Activated effector memory CD4-positive, alpha-beta T cell treated with anti-CD3 and anti-CD28 coated beads, Interleukin-2, amount 50 U/mL, for 16 hours (primary cell): ENCODE measurements around the gene GPT2.

Experiments
- DNase-seq: peaks from one replicate; pipeline ENCODE4 v3.0.0-alpha.2; 2020

GPT2 gene

GRCh38 chr16:46926470-46927225 lies 42.5 kb downstream of the GPT2 start:
- no peak for DNase-seq

- no peak for DNase-seq
These were observed 43.1 kb downstream of the GPT2 start for GRCh38 chr16:46927273-46927672.

GRCh38 chr16:46928811-46929210 lies 44.6 kb downstream of the GPT2 start:
- no peak for DNase-seq

GRCh38 chr16:46929378-46930332 lies 45.5 kb downstream of the GPT2 start:
- peak; percentile 89 for DNase-seq

GRCh38 chr16:46930861-46931260 lies 46.7 kb downstream of the GPT2 start:
- DNase-seq = no peak

DNA sequence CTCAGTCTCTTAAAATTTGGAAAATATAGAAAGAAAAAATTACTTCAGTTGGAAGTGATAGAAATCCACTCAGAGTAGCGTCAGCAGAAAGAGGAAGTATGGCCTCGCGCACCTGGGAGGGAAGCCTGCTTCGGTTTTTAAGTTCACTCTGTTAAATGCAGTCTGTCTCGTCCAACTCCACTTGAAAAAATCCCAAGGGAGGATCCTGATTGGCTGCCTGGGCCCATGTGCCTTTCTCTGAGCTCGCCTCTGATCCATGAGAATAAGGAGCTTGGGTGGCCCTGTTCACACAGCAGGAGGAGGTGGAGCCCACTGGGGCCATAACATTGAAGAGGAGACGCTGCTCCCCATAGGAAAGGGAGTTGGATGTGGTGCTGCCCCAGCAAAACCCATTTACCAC lies 48.6 kb downstream of the GPT2 start:
- no peak for DNase-seq

DNA sequence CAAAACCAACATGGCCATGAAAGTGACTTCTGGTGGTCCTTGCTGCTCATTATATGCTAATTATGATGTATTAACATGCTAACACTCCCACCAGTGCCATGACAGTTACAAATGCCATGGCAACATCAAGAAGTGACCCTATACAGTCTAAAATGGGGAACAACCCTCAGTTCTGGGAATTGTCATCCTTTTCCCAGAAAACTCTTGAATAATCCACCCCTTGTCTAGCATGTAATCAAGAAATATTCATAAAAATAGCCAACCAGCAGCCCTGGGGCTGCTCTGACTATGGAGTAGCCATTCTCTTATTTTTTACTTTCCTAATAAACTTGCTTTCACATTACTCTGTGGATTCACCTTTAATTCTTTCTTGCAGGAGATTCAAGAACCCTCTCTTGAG lies 53.4 kb downstream of the GPT2 start:
- no peak for DNase-seq

GRCh38 chr16:46944713-46945112 lies 60.6 kb downstream of the GPT2 start:
- peak; percentile 34 for DNase-seq

DNA sequence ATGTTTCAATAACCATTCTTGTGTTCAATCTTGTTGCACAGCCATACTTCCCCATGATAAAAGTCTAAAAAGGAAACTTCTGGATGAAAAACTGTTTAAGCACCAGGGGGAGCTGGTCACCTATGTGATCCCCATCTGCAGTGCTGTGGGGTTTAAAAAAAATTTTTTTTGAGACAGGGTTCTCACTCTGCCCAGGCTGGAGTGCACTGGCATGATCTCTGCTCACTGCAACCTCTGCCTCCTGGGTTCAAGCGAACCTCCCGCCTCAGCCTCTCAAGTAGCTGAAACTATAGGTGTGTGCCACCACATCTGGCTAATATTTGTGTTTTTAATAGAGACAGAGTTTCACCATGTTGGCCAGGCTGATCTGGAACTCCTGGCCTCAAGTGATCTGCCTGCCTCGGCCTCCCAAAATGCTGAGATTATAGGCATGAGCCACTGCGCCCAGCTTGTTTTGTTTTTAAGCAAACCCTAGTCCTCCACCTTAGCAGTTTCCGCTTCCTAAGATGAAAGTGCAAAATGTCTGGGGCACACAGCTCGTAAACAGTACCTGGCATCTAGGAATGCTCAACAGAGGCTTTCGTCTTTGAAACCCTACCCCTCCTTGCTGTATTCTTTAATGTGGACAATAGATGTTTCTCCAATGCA lies 63.9 kb downstream of the GPT2 start:
- DNase-seq = peak; percentile 69

DNA sequence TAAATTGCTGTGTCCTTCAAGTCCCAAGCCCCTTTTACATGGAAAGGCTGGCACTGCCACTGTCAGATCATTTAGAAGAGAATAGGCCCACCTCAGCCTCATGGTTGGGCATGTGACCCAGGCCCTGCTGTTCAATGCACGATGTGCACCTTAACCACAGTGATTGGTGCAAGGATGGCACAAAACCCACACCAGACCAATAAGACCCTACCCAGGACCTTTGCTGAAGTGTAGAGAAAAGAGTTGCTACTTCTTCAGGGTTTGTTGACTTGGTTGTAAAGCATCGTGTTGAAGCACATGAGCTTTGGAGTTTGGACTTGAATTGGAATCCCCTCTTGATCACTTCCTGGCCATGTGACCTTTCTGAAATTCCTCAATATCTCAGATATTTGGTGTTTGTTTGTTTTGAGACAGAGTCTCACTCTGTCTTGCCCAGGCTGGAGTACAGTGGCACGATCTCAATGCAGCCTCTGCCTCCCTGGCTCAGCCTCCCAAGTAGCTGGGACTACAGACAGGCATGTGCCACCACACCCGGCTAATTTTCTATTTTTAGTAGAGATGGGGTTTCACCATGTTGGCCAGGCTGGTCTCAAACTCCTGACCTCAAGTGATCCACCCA lies 64.5 kb downstream of the GPT2 start:
- peak; percentile 56 for DNase-seq

DNA sequence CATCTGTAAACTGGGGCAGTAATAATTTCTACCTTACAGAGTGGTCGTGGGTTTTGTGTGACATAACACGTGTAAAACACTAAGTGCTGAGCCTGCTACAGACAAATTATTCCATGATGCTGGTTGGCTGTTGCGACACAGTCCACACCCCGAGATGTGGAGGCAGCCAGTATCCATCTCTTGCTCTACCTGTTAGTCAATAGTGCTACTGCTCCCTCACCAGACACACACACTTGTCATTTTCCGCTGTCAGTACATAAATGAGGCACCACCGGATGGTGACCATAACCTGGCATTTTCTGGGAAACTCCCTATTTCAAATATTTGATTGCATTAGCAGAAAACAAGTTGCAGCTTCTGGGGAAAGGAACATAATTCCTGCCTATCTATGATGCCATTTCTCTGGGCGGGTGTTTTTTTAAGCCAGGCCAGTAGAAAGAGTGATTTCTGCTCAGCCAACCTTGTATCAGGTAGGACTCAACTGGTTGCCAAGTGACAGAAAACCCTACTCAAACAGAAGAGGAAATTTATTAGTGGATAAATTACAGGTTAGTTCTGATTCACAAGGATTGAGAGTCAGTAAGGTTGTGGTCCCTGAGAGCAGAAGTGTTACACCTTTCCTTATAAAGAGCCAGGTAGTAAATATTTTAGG lies 65.2 kb downstream of the GPT2 start:
- peak; percentile 81 for DNase-seq

- peak; percentile 4 for DNase-seq
These were observed 65.8 kb downstream of the GPT2 start for GRCh38 chr16:46950009-46950408.

- peak; percentile 9 for DNase-seq
These were observed 70.4 kb downstream of the GPT2 start for GRCh38 chr16:46954562-46954961.

- peak; percentile 70 for DNase-seq
These were observed 77.5 kb downstream of the GPT2 start for GRCh38 chr16:46961373-46962353.

DNA sequence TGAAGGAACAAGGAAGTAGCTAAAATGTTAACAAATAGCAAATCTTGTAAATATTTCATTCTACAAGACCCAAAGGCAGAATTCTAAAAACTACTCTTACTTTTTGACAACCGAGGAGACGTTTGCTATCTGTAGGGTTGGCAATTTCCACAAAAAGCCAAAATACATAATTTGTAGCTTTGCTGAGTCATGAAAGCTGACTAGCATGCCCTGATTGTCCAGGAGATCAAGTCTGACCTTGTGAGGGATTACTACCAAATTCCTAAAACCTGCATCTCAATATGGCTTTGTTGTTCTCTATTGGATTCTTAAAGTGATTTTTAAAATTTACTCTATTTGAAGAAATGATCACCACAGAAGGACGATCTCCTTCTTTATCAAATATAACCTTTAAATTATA lies 78.5 kb downstream of the GPT2 start:
- no peak for DNase-seq

DNA sequence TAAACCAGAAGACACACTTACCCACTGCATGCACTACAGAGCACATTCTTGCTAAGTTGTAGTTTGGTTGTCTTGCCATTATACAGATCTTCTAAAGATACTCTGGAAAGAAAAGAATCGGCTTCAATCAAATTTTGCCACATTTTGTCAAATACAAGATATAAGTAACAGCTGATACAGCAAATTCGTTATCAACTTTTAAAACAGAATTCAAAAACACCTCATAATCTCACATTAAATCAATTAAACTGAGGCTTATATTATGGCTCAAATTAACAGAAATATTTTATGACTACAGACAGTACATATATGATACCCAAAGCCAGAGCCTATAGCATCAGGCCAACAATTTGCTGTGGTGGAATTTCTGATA lies 83.9 kb downstream of the GPT2 start:
- no peak for DNase-seq

- DNase-seq = no peak
These were observed 85.9 kb downstream of the GPT2 start for GRCh38 chr16:46970089-46970488.

DNA sequence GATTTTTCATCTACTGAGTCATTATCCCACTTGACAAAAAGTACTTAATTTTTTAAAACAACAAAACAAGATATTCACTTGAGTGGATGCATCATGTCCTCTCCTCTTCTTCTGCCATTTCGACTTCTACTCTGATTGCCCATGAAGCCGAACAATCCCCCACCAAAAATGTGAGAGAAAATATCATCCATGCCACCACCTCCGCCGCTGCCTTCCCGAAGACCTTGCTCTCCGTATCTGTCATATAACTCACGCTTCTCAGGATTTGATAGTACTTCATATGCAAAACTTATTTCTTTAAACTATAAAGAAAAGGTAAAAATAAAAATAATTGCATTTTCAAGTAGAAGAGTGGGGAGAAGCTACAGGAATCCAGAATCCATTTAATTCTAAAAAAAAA lies 87.1 kb downstream of the GPT2 start:
- DNase-seq = no peak

DNA sequence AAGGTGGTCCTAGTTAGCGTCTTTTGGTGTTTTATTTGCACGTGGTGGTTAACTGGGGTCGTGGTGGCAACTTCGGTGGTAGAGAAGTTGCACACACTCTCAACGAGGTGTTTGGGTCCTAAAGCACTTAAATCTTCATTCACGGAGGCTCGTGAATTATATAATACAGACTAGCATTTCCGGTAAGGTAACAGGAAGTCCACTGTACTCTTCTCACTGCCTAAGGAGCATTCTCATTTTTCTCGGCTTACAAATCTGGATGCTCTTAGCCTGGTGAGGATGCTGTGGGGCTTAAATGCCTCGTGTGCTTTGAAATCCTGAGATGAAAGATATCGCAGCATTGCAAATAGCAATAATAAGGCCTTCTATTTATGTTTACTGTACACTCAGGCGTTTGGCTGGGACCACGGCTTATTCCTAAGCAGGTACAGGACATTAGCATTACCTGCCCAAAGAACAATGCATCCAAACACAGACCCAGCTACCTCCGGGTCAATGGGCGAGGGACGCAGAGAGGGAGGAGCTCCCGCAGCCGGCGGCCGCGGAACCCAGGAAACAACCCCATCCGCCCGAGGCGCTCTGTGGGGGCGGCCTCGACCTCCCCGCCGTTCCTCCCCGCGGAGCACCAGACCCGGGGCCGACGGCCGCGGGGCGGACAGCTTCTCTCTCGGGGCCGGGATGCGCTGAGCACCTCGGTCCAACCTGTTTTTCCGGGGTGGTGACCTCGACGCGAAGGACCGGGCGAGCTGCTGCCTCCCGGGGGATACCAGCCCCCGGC lies 88.5 kb downstream of the GPT2 start:
- peak; percentile 82 for DNase-seq

GRCh38 chr16:46973207-46973995 lies 89.2 kb downstream of the GPT2 start, which contains the start of gene DNAJA2:
DNAJA2 (minus strand) TSS chr16:46973674; CDS start chr16:46973572, 102 bp downstream.
- DNase-seq = peak; percentile 97
